Measurements from ENCODE around the gene UGT1A8.

DNA sequence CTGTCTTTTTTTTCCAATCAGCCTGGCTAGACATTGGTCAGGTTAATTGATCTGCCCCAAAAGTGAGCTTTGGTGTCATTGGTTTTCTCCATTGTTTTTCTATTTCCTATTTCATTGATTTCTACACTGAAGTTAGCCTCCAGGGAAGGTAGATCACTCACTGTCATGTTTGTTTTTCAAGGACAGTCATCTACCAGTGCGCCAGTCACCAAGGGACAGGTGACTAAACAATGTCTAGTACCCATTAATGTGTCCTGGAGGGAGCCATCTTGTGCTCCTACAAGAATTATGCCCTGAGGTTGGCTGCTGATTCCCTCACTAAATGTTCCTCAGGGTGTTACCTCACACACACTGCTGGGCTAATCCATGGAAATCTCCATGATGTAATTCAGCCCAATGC lies 33.2 kb upstream of the UGT1A8 start:
- TF ChIP-seq CTCF (IDR thresholded peaks at IDR 0.05): no peak
- no peak for TF ChIP-seq POLR2A (IDR thresholded peaks at IDR 0.05)

Data from ovary (tissue), 3 donors.